ENCODE data around the gene CD37. TPM values are rescaled to one million over a fixed set of nuclear protein-coding genes. Genes with fewer than 3 reads are reported as not detected.
A peak's percentile ranks its signal among the peaks of the same experiment; 100 is the strongest.
"Not testable (repeated sequence)": the region's sequence is repeated elsewhere in the genome, so short reads cannot be mapped to it uniquely, and the experiment has no call there.

CD37 gene
- total and polyA plus RNA-seq, 2 of the 4 experiments (the other 2 are of a cell fraction), result not detected

- no peak overlapping the region for H3K4me2 ChIP-seq (ENCODE audit: low read depth, low read length)
- no peak overlapping the region for H3K56ac ChIP-seq (ENCODE audit: extremely low read depth, insufficient read depth, low read length)
- no peak overlapping the region for H2AK9ac ChIP-seq (replicated peaks; ENCODE audit: low read depth, low read length, poor library complexity)
- no peak overlapping the region for H2BK15ac ChIP-seq (ENCODE audit: low read depth, low read length)
- no peak overlapping the region for H3K14ac ChIP-seq (replicated peaks; ENCODE audit: low read depth, low read length)
- no peak overlapping the region for H4K5ac ChIP-seq (ENCODE audit: low read depth, low read length)
- H3K79me1 ChIP-seq (ENCODE audit: low read depth in 1 of 2, low read length in 2 of 2), result no peaks in the 10 kb centered on the region
- ChIA-PET POLR2A (ENCODE audit: unreplicated experiment) (no interaction called here), CTCF (no interaction called here)
- H2AFZ ChIP-seq (replicated peaks; ENCODE audit: low read length, poor library complexity), result no peak overlapping the region
- no peak overlapping the region for H2BK5ac ChIP-seq (ENCODE audit: low read depth, low read length, poor library complexity, severe bottlenecking)
- H3K27me3 ChIP-seq (ENCODE audit: control insufficient read depth, insufficient read depth, low read length), result no peaks in the 10 kb centered on the region
- H3K23ac ChIP-seq (ENCODE audit: low read depth, low read length), result no peak overlapping the region
- no peaks in the 10 kb centered on the region for H3K9me3 ChIP-seq (ENCODE audit: control insufficient read depth, insufficient read depth, low read length)
- no peaks in the 10 kb centered on the region for H3K4me1 ChIP-seq (ENCODE audit: control insufficient read depth, insufficient read depth, low read length)
- TF ChIP-seq USF2 (IDR thresholded peaks at IDR 0.05; ENCODE audit: low read depth, low read length), result peak; percentile 92
- no peak for TF ChIP-seq CHD1 (IDR thresholded peaks at IDR 0.05; ENCODE audit: low read depth, low read length)
- TF ChIP-seq FOS (IDR thresholded peaks at IDR 0.05; ENCODE audit: low read depth, low read length), result no peak
- no peak for TF ChIP-seq RCOR1 (IDR thresholded peaks at IDR 0.05; ENCODE audit: insufficient replicate concordance, low read length)
- no peak for TF ChIP-seq MAFK (IDR thresholded peaks at IDR 0.05; ENCODE audit: low read depth, low read length)
- DNase-seq (peak; percentile 57), ATAC-seq (ENCODE audit: low read depth) (peak; percentile 70)
- intact Hi-C loops (cut with micrococcal nuclease) (no loop called here), dilution Hi-C loops (cut with HindIII; ENCODE audit: low sequenced_read_pairs, unreplicated experiment) (no loop called here), in situ Hi-C loops (cut with MboI; ENCODE audit: low sequenced_read_pairs) (no loop called here)
- H4K20me1 ChIP-seq (ENCODE audit: insufficient read depth, low read length), result 0 out of 2 replicates have a peak, but pooled peaks cover 5% of the 10 kb centered on the region
- peaks cover 5% of the 10 kb centered on the region for H3K36me3 ChIP-seq (ENCODE audit: control insufficient read depth, insufficient read depth, low read length)
- no peak overlapping the region for H3K27ac ChIP-seq (ENCODE audit: insufficient read depth, low read length)
- H4K8ac ChIP-seq (ENCODE audit: low read depth in 2 of 2, low read length in 2 of 2), result no peak overlapping the region; a peak in 1 of 4 replicates
- H2AK5ac ChIP-seq (ENCODE audit: low read depth, low read length), result no peak overlapping the region
- BruUV-seq (replicated peaks), result no TSS peak
- no peak overlapping the region for H4K91ac ChIP-seq (ENCODE audit: insufficient read depth, low read depth, low read length)
- H3K9ac ChIP-seq (ENCODE audit: low read depth, low read length), result no peak overlapping the region
- no peak overlapping the region for H3K18ac ChIP-seq (ENCODE audit: low read depth, low read length)
- no peak overlapping the region for H2BK20ac ChIP-seq (ENCODE audit: low read depth, low read length)
- no CpG with 5 or more reads among the region's 2 CpGs for WGBS, 2 experiments (ENCODE audit: extremely low coverage in 2 of 2, insufficient read length in 1 of 2)
- peaks cover 7% of the 10 kb centered on the region; the same call in 1 of the 2 replicates for H3K9me1 ChIP-seq (ENCODE audit: insufficient read depth, low read length)
- H3K4ac ChIP-seq (ENCODE audit: low read depth, low read length), result no peak overlapping the region
- no peak overlapping the region for H3K4me3 ChIP-seq (ENCODE audit: insufficient read depth, low read depth, low read length)
- H2BK120ac ChIP-seq (ENCODE audit: low read depth, low read length), result no peak overlapping the region
Observed at GRCh38 chr19:49331616-49332055, 3.6 kb upstream of the CD37 start.

GRCh38 chr19:49332691-49333417, 2.4 kb upstream of the CD37 start:
- CTCF ChIA-PET, result not testable (repeated sequence)

More at GRCh38 chr19:49332691-49333417, 2.4 kb upstream of the CD37 start:
- dilution Hi-C loops (cut with HindIII; ENCODE audit: low sequenced_read_pairs, unreplicated experiment); H4K5ac ChIP-seq (ENCODE audit: low read depth, low read length); H4K91ac ChIP-seq (ENCODE audit: insufficient read depth, low read depth, low read length); H3K27me3 ChIP-seq (ENCODE audit: control insufficient read depth, insufficient read depth, low read length); H3K36me3 ChIP-seq (ENCODE audit: control insufficient read depth, insufficient read depth, low read length); POLR2A ChIA-PET (ENCODE audit: unreplicated experiment); DNase-seq; H3K27ac ChIP-seq (ENCODE audit: insufficient read depth, low read length); H3K79me1 ChIP-seq (ENCODE audit: low read depth in 1 of 2, low read length in 2 of 2); intact Hi-C loops (cut with micrococcal nuclease); H2BK120ac ChIP-seq (ENCODE audit: low read depth, low read length); H4K8ac ChIP-seq (ENCODE audit: low read depth in 2 of 2, low read length in 2 of 2); H4K20me1 ChIP-seq (ENCODE audit: insufficient read depth, low read length); H2AK5ac ChIP-seq (ENCODE audit: low read depth, low read length); H3K18ac ChIP-seq (ENCODE audit: low read depth, low read length); H3K14ac ChIP-seq (replicated peaks; ENCODE audit: low read depth, low read length); H3K4me2 ChIP-seq (ENCODE audit: low read depth, low read length); H3K4me3 ChIP-seq (ENCODE audit: insufficient read depth, low read depth, low read length); in situ Hi-C loops (cut with MboI; ENCODE audit: low sequenced_read_pairs); H3K9ac ChIP-seq (ENCODE audit: low read depth, low read length); H2BK15ac ChIP-seq (ENCODE audit: low read depth, low read length); H2BK20ac ChIP-seq (ENCODE audit: low read depth, low read length); H2AFZ ChIP-seq (replicated peaks; ENCODE audit: low read length, poor library complexity); H2BK5ac ChIP-seq (ENCODE audit: low read depth, low read length, poor library complexity, severe bottlenecking); ATAC-seq (ENCODE audit: low read depth); H3K56ac ChIP-seq (ENCODE audit: extremely low read depth, insufficient read depth, low read length); H3K23ac ChIP-seq (ENCODE audit: low read depth, low read length); H2AK9ac ChIP-seq (replicated peaks; ENCODE audit: low read depth, low read length, poor library complexity); H3K9me1 ChIP-seq (ENCODE audit: insufficient read depth, low read length); H3K4ac ChIP-seq (ENCODE audit: low read depth, low read length); H3K9me3 ChIP-seq (ENCODE audit: control insufficient read depth, insufficient read depth, low read length); H3K4me1 ChIP-seq (ENCODE audit: control insufficient read depth, insufficient read depth, low read length); BruUV-seq (replicated peaks): not testable (repeated sequence)
- no CpG with 5 or more reads among the region's 13 CpGs for WGBS, 2 experiments (ENCODE audit: extremely low coverage in 2 of 2, insufficient read length in 1 of 2)
